Testis (tissue), 3 donors: ENCODE measurements around the gene GALNT9. TPM values are rescaled to one million over a fixed set of nuclear protein-coding genes. Genes with fewer than 3 reads are reported as not detected.
"Not testable (repeated sequence)": the region's sequence is repeated elsewhere in the genome, so short reads cannot be mapped to it uniquely, and the experiment has no call there.

Experiments used
- DNase-seq: peaks from one replicate; pipeline ENCODE4 v3.0.0-alpha.2; 2019
- H3K27ac ChIP-seq, 2 donors: fragments of 200-600 bp; sonication (generic); one replicate each; pipeline ENCODE4 v1.5.1; 2019
- H3K27me3 ChIP-seq: fragments of 200-600 bp; sonication (generic); one replicate; pipeline ENCODE4 v1.5.1; 2019
- H3K36me3 ChIP-seq: fragments of 200-600 bp; sonication (generic); one replicate; pipeline ENCODE4 v1.5.1; 2017; ENCODE audit warnings: low read depth; ENCODE audit errors: missing control alignments
- H3K4me1 ChIP-seq: fragments of 200-600 bp; sonication (generic); one replicate; pipeline ENCODE4 v1.5.1; 2019
- H3K4me3 ChIP-seq, 2 donors: fragments of 200-600 bp; sonication (generic); one replicate each; pipeline ENCODE4 v1.5.1; 2017 to 2019
- H3K9me3 ChIP-seq: fragments of 200-600 bp; sonication (generic); one replicate; pipeline ENCODE4 v1.5.1; 2017
- POLR2A ChIP-seq: fragments of 450-650 bp; IDR thresholded peaks from one replicate; pipeline ENCODE4 v1.6.1; 2017; ENCODE audit warnings: antibody characterized with exemption, mild to moderate bottlenecking, moderate library complexity
- WGBS, 2 donors: methylation state at CpG; one replicate each; pipeline ENCODE4 v1.1.5; 2018; 5-methylcytosine and 5-hydroxymethylcytosine counted together
- intact Hi-C: fragments of 100-400 bp; cut with DNase I; formaldehyde crosslinking; loops from one replicate; pipeline ENCODE4 v1.15.1; 2023; ENCODE audit warnings: low total_unique reads
- polyA plus RNA-seq: library from polyadenylated mRNA; stranded (reverse); fragments of 350-450 nt; fragmentation: Illumina TruSeq; extraction: RNeasy Lipid Tissue Mini Kit (QIAGEN cat#74804); gene quantifications from one replicate; pipeline ENCODE4 v1.2.3, GENCODE V29; 2014; ENCODE audit warnings: low read depth, low replicate concordance; ENCODE audit not compliant: insufficient read depth
- total RNA-seq, 2 donors: library from RNA; depleted of rRNA; stranded (reverse); fragments of >200 nt; gene quantifications; one replicate each; pipeline ENCODE4 v1.2.3, GENCODE V29; 2016
- TF ChIP-seq, protein P1 (sequence below), 3 experiments: fragments of 450-650 bp in 2 of 3; fragments of 200-600 bp in 1 of 3; sonication (generic) in 1 of 3; IDR thresholded peaks; one replicate each; pipeline ENCODE4 v1.5.1; 2016 to 2019; ENCODE audit warnings: antibody characterized with exemption in 3 of 3, mild to moderate bottlenecking in 2 of 3, moderate library complexity in 1 of 3

Gene GALNT9
- total and polyA plus RNA-seq, 3 donors from 2014 or later, result 1.1 to 1.5 (median 1.3) TPM

GRCh38 chr12:132196873-132197390 lies 132.5 kb downstream of the GALNT9 start:
- no peak overlapping the region for H3K4me3 ChIP-seq
- H3K27ac ChIP-seq, result no peak overlapping the region
- WGBS, 2 donors, result 81 to 89% methylated on average over 6 to 22 of the region's 22 CpGs
- no peaks in the 10 kb centered on the region for H3K36me3 ChIP-seq
- no peaks in the 10 kb centered on the region for H3K27me3 ChIP-seq
- intact Hi-C loops, result no loop called here
- no peak for DNase-seq
- H3K4me1 ChIP-seq, result no peaks in the 10 kb centered on the region
- H3K9me3 ChIP-seq, result no peaks in the 10 kb centered on the region
- no peak for TF ChIP-seq POLR2A
- TF ChIP-seq, protein P1, sequence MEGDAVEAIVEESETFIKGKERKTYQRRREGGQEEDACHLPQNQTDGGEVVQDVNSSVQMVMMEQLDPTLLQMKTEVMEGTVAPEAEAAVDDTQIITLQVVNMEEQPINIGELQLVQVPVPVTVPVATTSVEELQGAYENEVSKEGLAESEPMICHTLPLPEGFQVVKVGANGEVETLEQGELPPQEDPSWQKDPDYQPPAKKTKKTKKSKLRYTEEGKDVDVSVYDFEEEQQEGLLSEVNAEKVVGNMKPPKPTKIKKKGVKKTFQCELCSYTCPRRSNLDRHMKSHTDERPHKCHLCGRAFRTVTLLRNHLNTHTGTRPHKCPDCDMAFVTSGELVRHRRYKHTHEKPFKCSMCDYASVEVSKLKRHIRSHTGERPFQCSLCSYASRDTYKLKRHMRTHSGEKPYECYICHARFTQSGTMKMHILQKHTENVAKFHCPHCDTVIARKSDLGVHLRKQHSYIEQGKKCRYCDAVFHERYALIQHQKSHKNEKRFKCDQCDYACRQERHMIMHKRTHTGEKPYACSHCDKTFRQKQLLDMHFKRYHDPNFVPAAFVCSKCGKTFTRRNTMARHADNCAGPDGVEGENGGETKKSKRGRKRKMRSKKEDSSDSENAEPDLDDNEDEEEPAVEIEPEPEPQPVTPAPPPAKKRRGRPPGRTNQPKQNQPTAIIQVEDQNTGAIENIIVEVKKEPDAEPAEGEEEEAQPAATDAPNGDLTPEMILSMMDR (IDR thresholded peaks at IDR 0.05), result no peak

GRCh38 chr12:132196038-132196872 lies 133.1 kb downstream of the GALNT9 start:
- H3K9me3 ChIP-seq, result no peaks in the 10 kb centered on the region
- H3K27ac ChIP-seq, result no peak overlapping the region
- no peaks in the 10 kb centered on the region for H3K36me3 ChIP-seq
- H3K27me3 ChIP-seq, result no peaks in the 10 kb centered on the region
- H3K4me3 ChIP-seq, result no peak overlapping the region
- no peak for DNase-seq
- 89 to 93% methylated on average over 21 to 32 of the region's 32 CpGs for WGBS, 2 donors
- H3K4me1 ChIP-seq, result no peaks in the 10 kb centered on the region
- TF ChIP-seq, protein P1 (IDR thresholded peaks at IDR 0.05), result no peak
- TF ChIP-seq POLR2A, result no peak
- intact Hi-C loops, result no loop called here

DNA sequence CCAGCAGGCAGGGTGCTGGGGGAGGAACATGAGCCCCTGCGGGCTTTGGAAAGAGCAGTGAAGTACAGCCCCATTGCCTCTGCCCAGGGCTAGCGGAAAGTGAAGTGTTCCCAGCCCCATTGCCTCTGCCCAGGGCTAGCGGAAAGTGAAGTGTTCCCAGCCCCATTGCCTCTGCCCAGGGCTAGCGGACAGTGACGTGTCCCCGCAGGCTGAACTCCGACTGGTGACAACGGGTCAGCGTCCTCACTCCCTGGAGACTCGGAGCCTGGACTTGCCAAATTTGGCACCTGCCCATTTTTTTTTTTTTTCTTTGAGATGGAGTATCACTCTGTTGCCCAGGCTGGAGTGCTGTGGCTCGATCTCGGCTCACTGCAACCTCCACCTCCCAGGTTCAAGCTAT lies 134.1 kb downstream of the GALNT9 start:
- 82 to 85% methylated on average over 12 of the region's 12 CpGs for WGBS, 2 donors

DNA sequence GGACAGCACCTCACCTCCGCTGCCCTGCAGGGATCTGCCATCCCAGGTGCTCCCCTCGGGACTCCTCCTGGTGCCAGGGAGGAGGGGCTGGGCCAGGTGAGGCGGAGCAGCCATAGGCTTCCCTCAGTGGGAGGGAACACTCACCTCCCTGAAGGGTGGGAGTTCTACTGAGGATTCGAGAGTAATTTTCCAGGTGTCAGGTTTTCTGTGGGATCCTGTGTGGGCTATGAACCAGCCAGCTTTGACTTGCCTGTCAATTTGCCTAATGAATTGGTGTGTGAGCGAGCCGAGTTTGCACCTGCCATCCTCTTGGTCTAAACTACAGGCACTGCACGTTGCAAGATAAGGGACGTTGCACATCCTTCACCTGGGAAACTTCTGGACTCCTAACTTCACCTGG lies 134.8 kb downstream of the GALNT9 start:
- Histone ChIP-seq H3K4me1 (peaks cover 5% of the 10 kb centered on the region), H3K36me3 (no peaks in the 10 kb centered on the region), H3K4me3 (no peak overlapping the region), H3K9me3 (no peaks in the 10 kb centered on the region), H3K27ac (no peak overlapping the region), H3K27me3 (no peaks in the 10 kb centered on the region)
- TF ChIP-seq, protein P1 (IDR thresholded peaks at IDR 0.05), result no peak
- TF ChIP-seq POLR2A, result no peak
- intact Hi-C loops, result no loop called here
- DNase-seq, result no peak
- WGBS, 2 donors, result 81 to 85% methylated on average over 8 of the region's 8 CpGs

More for the DNA sequence above, 134.1 kb downstream of the GALNT9 start:
- H3K4me3 ChIP-seq, DNase-seq, H3K9me3 ChIP-seq, intact Hi-C loops, H3K36me3 ChIP-seq, H3K27me3 ChIP-seq, H3K27ac ChIP-seq, H3K4me1 ChIP-seq: not testable (repeated sequence)

GRCh38 chr12:132194056-132194455 lies 135.3 kb downstream of the GALNT9 start:
- peaks cover 9% of the 10 kb centered on the region for H3K4me1 ChIP-seq
- H3K27ac ChIP-seq, result no peak overlapping the region
- intact Hi-C loops, result no loop called here
- no peak for DNase-seq
- TF ChIP-seq POLR2A, result no peak
- TF ChIP-seq, protein P1 (IDR thresholded peaks at IDR 0.05), result no peak
- no peaks in the 10 kb centered on the region for H3K9me3 ChIP-seq
- no peaks in the 10 kb centered on the region for H3K27me3 ChIP-seq
- H3K4me3 ChIP-seq, result no peak overlapping the region
- WGBS, 2 donors, result 60 to 61% methylated on average over 9 to 10 of the region's 10 CpGs
- H3K36me3 ChIP-seq, result no peaks in the 10 kb centered on the region
